K562 (cell line): Measurements from ENCODE around the gene EAPP. TPM values are rescaled to one million over a fixed set of nuclear protein-coding genes. Genes with fewer than 3 reads are reported as not detected.

Experiments
- ATAC-seq: fragments of 200-7000 bp; cut with Tn5 transposase; 3 replicates; pipeline ENCODE4 v1.9.1; 2020; ENCODE audit warnings: moderate library complexity
- BruUV-seq: library from RNA; stranded (reverse); fragments of 400-500 nt; replicated peaks from 2 replicates; lab custom pipeline; 2021; lab: Mats Ljungman, UMichigan
- CTCF ChIA-PET: fragments of 300-600 bp; formaldehyde crosslinking; extraction: SDS; loops from one replicate; lab custom pipeline; 2021; ENCODE audit warnings: low intra/inter-chr PET ratio; lab: Yijun Ruan, JAX
- POLR2A ChIA-PET: fragments of 300-600, 350-650 bp; sonication (Branson Sonifier 250); formaldehyde crosslinking; extraction: SDS; loops from one replicate; lab custom pipeline; 2021; ENCODE audit warnings: antibody characterized with exemption, inconsistent platforms; lab: Yijun Ruan, JAX
- DNase-seq, 4 experiments: peaks; one replicate each; pipeline versions ENCODE4 v3.0.0 to v3.0.0-alpha.2; 2011 to 2018; ENCODE audit warnings: low spot score in 3 of 4, mixed read lengths in 3 of 4; ENCODE audit errors: extremely low read depth in 1 of 4
- FAIRE-seq: peaks from 2 replicates; lab custom pipeline; 2011; peaks lifted over from hg19 to GRCh38; lab: Jason Lieb, UNC
- H2AFZ ChIP-seq: 2 replicates; pipeline ENCODE4 v1.6.0; 2011; ENCODE audit warnings: low read depth, low read length, control low read depth, inconsistent platforms
- H3K27ac ChIP-seq: fragments of 200-600 bp; 3 replicates; pipeline ENCODE4 v1.8.0; 2011; ENCODE audit warnings: low read depth, mild to moderate bottlenecking, control low read depth, inconsistent platforms, low read length, moderate library complexity, mixed read lengths; ENCODE audit errors: extremely low read depth
- H3K27me3 ChIP-seq, 2 experiments: fragments of 300-600 bp in 1 of 2; 2 replicates in 1 of 2; 3 replicates in 1 of 2; pipeline versions ENCODE4 v1.6.0 to v1.8.0; 2011; ENCODE audit warnings: inconsistent platforms in 2 of 2, low read length in 2 of 2, mild to moderate bottlenecking in 1 of 2, mixed read lengths in 1 of 2, moderate library complexity in 1 of 2; ENCODE audit not compliant: control insufficient read depth in 2 of 2, insufficient read depth in 2 of 2
- H3K36me3 ChIP-seq: fragments of 300-600 bp; 3 replicates; pipeline ENCODE4 v1.8.0; 2011; ENCODE audit warnings: mild to moderate bottlenecking, low read length, inconsistent platforms; ENCODE audit not compliant: control insufficient read depth, insufficient read depth
- H3K4me1 ChIP-seq, 2 experiments: fragments of 200-600 bp in 1 of 2; replicated peaks in 1 of 2; 2 replicates in 1 of 2; 3 replicates in 1 of 2; pipeline versions ENCODE4 v1.5.1 to v1.8.0; 2011; ENCODE audit warnings: inconsistent platforms in 2 of 2, low read length in 2 of 2, mild to moderate bottlenecking in 1 of 2, mixed read lengths in 1 of 2, moderate library complexity in 1 of 2; ENCODE audit not compliant: control insufficient read depth in 2 of 2, insufficient read depth in 2 of 2
- H3K4me2 ChIP-seq: 2 replicates; pipeline ENCODE4 v1.6.1; 2011; ENCODE audit warnings: low read length, control low read depth, inconsistent platforms, mixed read lengths; ENCODE audit not compliant: insufficient read depth
- H3K4me3 ChIP-seq: fragments of 200-600 bp; sonication (generic), shearing (Covaris generic); 2 replicates; pipeline ENCODE4 v1.5.1; 2016; ENCODE audit warnings: control low read depth, inconsistent platforms
- H3K79me2 ChIP-seq: fragments of 200-600 bp; 3 replicates; pipeline ENCODE4 v1.8.0; 2011; ENCODE audit warnings: low read length, inconsistent platforms; ENCODE audit not compliant: control insufficient read depth, insufficient read depth
- H3K9ac ChIP-seq, 2 experiments: 2 replicates each; pipeline versions ENCODE4 v1.6.0 to v1.6.1; 2011; ENCODE audit warnings: low read depth in 2 of 2, low read length in 2 of 2, control low read depth in 1 of 2, inconsistent platforms in 1 of 2, mild to moderate bottlenecking in 1 of 2, mixed read lengths in 1 of 2; ENCODE audit not compliant: insufficient read depth in 1 of 2
- H3K9me1 ChIP-seq: one replicate; pipeline ENCODE4 v1.6.0; 2011; ENCODE audit warnings: inconsistent platforms, mild to moderate bottlenecking, low read length, moderate library complexity; ENCODE audit not compliant: control insufficient read depth, insufficient read depth
- H3K9me3 ChIP-seq: replicated peaks from 2 replicates; pipeline ENCODE4 v1.5.1; 2011; ENCODE audit warnings: low read depth, low read length, inconsistent platforms; ENCODE audit not compliant: control insufficient read depth, insufficient read depth
- H4K20me1 ChIP-seq: replicated peaks from 2 replicates; pipeline ENCODE4 v1.6.1; 2011; ENCODE audit warnings: low read length, inconsistent platforms, mixed read lengths; ENCODE audit not compliant: control insufficient read depth, insufficient read depth
- CTCF ChIP-seq, 3 experiments: IDR thresholded peaks in 2 of 3; conservative IDR thresholded peaks in 1 of 3; 2 replicates each; pipeline ENCODE4 v1.5.1; 2011 to 2012; ENCODE audit warnings: low read length in 3 of 3, mild to moderate bottlenecking in 3 of 3, control low read depth in 2 of 3, improper control_type of control experiment in 1 of 3, inconsistent platforms in 1 of 3, low read depth in 1 of 3, mixed read lengths in 1 of 3, moderate library complexity in 1 of 3; ENCODE audit not compliant: insufficient read depth in 2 of 3
- ZNF12 ChIP-seq: sonication (generic); formaldehyde crosslinking; IDR thresholded peaks from 2 replicates; pipeline ENCODE4 v1.4.0; 2020; ENCODE audit warnings: mild to moderate bottlenecking, missing genetic modification reagents
- ZNF197 ChIP-seq: fragments of 200-800 bp; sonication (Bioruptor generic); IDR thresholded peaks from 2 replicates; pipeline ENCODE4 v1.6.1; 2016; ENCODE audit warnings: low read depth, missing genetic modification characterization, missing compliant biosample characterization
- ZNF212 ChIP-seq: fragments of 450-650 bp; formaldehyde crosslinking; IDR thresholded peaks from 2 replicates; pipeline ENCODE4 v1.4.0; 2020; ENCODE audit warnings: mild to moderate bottlenecking
- ZNF699 ChIP-seq: fragments of 250-450 bp; sonication (Bioruptor Pico); IDR thresholded peaks from 2 replicates; pipeline ENCODE4 v1.8.0; 2021; ENCODE audit warnings: mild to moderate bottlenecking, moderate library complexity; ENCODE audit not compliant: insufficient replicate concordance
- WGBS: fragments of 100-300 bp; shearing (Covaris generic); methylation state at CpG from one replicate; pipeline ENCODE4 v1.1.6; 2016; ENCODE audit warnings: low coverage, mixed read lengths; ENCODE audit not compliant: insufficient coverage; ENCODE audit errors: missing lambda C conversion rate; 5-methylcytosine and 5-hydroxymethylcytosine counted together
- in situ Hi-C: fragments of 300-500 bp; cut with MboI; formaldehyde crosslinking; loops from 4 replicates; pipeline ENCODE4 v1.15.0; 2018; ENCODE audit warnings: inconsistent platforms, mixed read lengths
- intact Hi-C: fragments of 100-400 bp; cut with micrococcal nuclease; formaldehyde crosslinking; loops from 2 replicates; pipeline ENCODE4 v1.14.2; 2022
- polyA plus RNA-seq, 8 experiments: library from polyadenylated mRNA; depleted of rRNA in 4 of 8; stranded (reverse) in 5 of 8; unstranded in 3 of 8; fragments of >200 nt; fragmentation: Nextera tagmentation in 2 of 8; fragmentation: Illumina TruSeq in 1 of 8; extraction: Ambion mirVana in 2 of 8; extraction: Trizol in 1 of 8; gene quantifications; 2 replicates each; pipeline versions ENCODE4 v1.2.1 to v1.2.3, GENCODE V29; 2011 to 2014; ENCODE audit warnings: inconsistent platforms in 1 of 8, missing spikeins in 1 of 8
- total RNA-seq, 7 experiments: library from RNA; depleted of rRNA in 6 of 7; stranded (reverse); fragments of >200 nt in 6 of 7; fragmentation: Illumina TruSeq in 2 of 7; extraction: Trizol in 2 of 7; gene quantifications; 2 replicates each; pipeline versions ENCODE4 v1.2.1 to v1.2.3, GENCODE V29; 2011 to 2021; ENCODE audit warnings: low replicate concordance in 1 of 7
- TF ChIP-seq, protein P1 (sequence below): fragments of 450-650 bp; IDR thresholded peaks from 2 replicates; pipeline ENCODE4 v1.6.1; 2017; ENCODE audit warnings: antibody characterized with exemption, mild to moderate bottlenecking
- TF ChIP-seq, protein P2 (sequence below): fragments of 250-450 bp; sonication (Bioruptor Pico); IDR thresholded peaks from 2 replicates; pipeline ENCODE4 v1.9.0; 2021; ENCODE audit warnings: mild to moderate bottlenecking, inconsistent platforms
- TF ChIP-seq, protein P3 (sequence below): fragments of 250-450 bp; sonication (Bioruptor Pico); IDR thresholded peaks from 2 replicates; pipeline ENCODE4 v1.4.0; 2020; ENCODE audit warnings: mild to moderate bottlenecking, moderate library complexity

The EAPP gene
- total and polyA plus RNA-seq, 9 of the 15 experiments (the other 6 are each of a cell fraction or from before 2014, with no cell fraction given), result 19.0 to 67.6 (median 30.3) TPM

DNA sequence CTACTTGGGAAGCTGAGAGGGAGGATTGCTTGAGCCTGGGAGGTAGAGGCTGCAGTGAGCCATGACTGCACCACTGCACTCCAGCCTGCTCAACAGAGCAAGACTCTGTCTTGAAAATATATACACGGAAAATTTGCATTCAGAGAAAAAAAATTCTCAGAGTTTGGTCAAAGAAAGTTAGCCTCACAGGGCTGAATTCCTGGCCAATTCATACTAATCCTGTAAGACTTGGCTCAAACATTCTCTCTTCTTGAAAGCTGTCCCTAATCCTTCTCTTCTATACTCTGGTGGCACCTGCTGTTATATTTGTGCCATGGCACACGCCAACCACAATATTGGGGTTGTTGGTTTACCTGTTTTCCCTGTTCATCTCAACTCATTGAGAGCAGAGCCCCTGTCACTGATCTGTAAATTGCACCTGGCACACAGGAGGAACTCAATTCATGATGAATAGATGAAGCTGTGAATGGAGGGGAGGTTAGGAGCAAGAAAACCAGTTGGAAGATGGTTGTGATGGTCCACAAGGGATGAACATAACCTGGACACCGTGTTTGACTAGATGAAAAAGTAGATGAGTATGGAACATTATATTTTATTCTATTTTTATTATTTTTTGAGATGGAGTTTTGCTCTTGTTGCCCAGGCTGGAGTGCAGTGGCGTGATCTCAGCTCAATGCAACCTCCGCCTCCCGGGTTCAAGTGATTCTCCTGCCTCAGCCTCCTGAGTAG is 40.7 kb downstream of the EAPP start:
- Histone ChIP-seq H3K27me3 (no peaks in the 10 kb centered on the region), H3K4me1 (peaks cover 0 to 14% of the 10 kb centered on the region in 2 experiments; a peak in 3 of 5 replicates), H2AFZ (no peak overlapping the region), H3K4me3 (no peak overlapping the region), H3K4me2 (no peak overlapping the region), H3K36me3 (no peaks in the 10 kb centered on the region), H4K20me1 (no peaks in the 10 kb centered on the region), H3K27ac (no peak overlapping the region), H3K9me1 (no peaks in the 10 kb centered on the region), H3K9me3 (no peaks in the 10 kb centered on the region), H3K79me2 (no peaks in the 10 kb centered on the region), H3K9ac (no peak overlapping the region)
- FAIRE-seq (no peak), ATAC-seq (peak; percentile 22; the same call in 1 of the 3 replicates), DNase-seq (no peak)
- ChIA-PET POLR2A (no interaction called here), CTCF (no interaction called here)
- WGBS, result 69% methylated on average over 6 of the region's 6 CpGs
- intact Hi-C loops, result loop anchor here (2.0 to 5.0 kb wide), 2 partner anchors 37 to 168 kb away; partner anchors contain the start of gene SPTSSA
- no TSS peak for BruUV-seq
- in situ Hi-C loops, result no loop called here
- TF ChIP-seq CTCF (IDR thresholded peaks at IDR 0.05 in 2 of 3, conservative IDR thresholded peaks at IDR 0.05 in 1 of 3; ENCODE audit: insufficient read depth in 2 of 3, low read depth in 1 of 3, low read length in 3 of 3), result peak; percentile 26 to 38 (median 31); a peak in 3 of 6 replicates
- TF ChIP-seq ZNF12 (CRISPR knock-in tag), result no peak
- no peak for TF ChIP-seq ZNF197 (CRISPR knock-in tag)
- TF ChIP-seq, protein P1, sequence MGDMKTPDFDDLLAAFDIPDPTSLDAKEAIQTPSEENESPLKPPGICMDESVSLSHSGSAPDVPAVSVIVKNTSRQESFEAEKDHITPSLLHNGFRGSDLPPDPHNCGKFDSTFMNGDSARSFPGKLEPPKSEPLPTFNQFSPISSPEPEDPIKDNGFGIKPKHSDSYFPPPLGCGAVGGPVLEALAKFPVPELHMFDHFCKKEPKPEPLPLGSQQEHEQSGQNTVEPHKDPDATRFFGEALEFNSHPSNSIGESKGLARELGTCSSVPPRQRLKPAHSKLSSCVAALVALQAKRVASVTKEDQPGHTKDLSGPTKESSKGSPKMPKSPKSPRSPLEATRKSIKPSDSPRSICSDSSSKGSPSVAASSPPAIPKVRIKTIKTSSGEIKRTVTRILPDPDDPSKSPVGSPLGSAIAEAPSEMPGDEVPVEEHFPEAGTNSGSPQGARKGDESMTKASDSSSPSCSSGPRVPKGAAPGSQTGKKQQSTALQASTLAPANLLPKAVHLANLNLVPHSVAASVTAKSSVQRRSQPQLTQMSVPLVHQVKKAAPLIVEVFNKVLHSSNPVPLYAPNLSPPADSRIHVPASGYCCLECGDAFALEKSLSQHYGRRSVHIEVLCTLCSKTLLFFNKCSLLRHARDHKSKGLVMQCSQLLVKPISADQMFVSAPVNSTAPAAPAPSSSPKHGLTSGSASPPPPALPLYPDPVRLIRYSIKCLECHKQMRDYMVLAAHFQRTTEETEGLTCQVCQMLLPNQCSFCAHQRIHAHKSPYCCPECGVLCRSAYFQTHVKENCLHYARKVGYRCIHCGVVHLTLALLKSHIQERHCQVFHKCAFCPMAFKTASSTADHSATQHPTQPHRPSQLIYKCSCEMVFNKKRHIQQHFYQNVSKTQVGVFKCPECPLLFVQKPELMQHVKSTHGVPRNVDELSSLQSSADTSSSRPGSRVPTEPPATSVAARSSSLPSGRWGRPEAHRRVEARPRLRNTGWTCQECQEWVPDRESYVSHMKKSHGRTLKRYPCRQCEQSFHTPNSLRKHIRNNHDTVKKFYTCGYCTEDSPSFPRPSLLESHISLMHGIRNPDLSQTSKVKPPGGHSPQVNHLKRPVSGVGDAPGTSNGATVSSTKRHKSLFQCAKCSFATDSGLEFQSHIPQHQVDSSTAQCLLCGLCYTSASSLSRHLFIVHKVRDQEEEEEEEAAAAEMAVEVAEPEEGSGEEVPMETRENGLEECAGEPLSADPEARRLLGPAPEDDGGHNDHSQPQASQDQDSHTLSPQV, result no peak
- no peak for TF ChIP-seq ZNF699 (CRISPR knock-in tag)
- TF ChIP-seq ZNF212, result no peak
- TF ChIP-seq, protein P2, sequence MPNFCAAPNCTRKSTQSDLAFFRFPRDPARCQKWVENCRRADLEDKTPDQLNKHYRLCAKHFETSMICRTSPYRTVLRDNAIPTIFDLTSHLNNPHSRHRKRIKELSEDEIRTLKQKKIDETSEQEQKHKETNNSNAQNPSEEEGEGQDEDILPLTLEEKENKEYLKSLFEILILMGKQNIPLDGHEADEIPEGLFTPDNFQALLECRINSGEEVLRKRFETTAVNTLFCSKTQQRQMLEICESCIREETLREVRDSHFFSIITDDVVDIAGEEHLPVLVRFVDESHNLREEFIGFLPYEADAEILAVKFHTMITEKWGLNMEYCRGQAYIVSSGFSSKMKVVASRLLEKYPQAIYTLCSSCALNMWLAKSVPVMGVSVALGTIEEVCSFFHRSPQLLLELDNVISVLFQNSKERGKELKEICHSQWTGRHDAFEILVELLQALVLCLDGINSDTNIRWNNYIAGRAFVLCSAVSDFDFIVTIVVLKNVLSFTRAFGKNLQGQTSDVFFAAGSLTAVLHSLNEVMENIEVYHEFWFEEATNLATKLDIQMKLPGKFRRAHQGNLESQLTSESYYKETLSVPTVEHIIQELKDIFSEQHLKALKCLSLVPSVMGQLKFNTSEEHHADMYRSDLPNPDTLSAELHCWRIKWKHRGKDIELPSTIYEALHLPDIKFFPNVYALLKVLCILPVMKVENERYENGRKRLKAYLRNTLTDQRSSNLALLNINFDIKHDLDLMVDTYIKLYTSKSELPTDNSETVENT (CRISPR knock-in tag), result no peak
- TF ChIP-seq, protein P3, sequence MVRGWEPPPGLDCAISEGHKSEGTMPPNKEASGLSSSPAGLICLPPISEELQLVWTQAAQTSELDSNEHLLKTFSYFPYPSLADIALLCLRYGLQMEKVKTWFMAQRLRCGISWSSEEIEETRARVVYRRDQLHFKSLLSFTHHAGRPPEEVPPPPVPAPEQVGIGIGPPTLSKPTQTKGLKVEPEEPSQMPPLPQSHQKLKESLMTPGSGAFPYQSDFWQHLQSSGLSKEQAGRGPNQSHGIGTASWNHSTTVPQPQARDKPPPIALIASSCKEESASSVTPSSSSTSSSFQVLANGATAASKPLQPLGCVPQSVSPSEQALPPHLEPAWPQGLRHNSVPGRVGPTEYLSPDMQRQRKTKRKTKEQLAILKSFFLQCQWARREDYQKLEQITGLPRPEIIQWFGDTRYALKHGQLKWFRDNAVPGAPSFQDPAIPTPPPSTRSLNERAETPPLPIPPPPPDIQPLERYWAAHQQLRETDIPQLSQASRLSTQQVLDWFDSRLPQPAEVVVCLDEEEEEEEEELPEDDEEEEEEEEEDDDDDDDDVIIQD (CRISPR knock-in tag), result no peak
